GM19023 (cell line): ENCODE results near the gene C1orf198.
"Not testable (repeated sequence)": the region's sequence is repeated elsewhere in the genome, so short reads cannot be mapped to it uniquely, and the experiment has no call there.

Experiments
- ATAC-seq: cut with Tn5 transposase; IDR thresholded peaks from one replicate; pipeline ENCODE4 v1.9.1; 2021; ENCODE audit warnings: mild to moderate bottlenecking, moderate library complexity; ENCODE audit not compliant: unreplicated experiment

The C1orf198 gene

GRCh38 chr1:230861970-230862595 is 6.2 kb downstream of the C1orf198 start:
- ATAC-seq = no peak

GRCh38 chr1:230861489-230861888 is 6.8 kb downstream of the C1orf198 start:
- no peak for ATAC-seq

GRCh38 chr1:230860617-230861384 is 7.5 kb downstream of the C1orf198 start:
- ATAC-seq = no peak

- no peak for ATAC-seq
These were observed 9.2 kb downstream of the C1orf198 start for GRCh38 chr1:230858918-230859729.

- no peak for ATAC-seq
These were observed 10.0 kb downstream of the C1orf198 start for GRCh38 chr1:230858236-230858820.

- ATAC-seq = no peak
These were observed 10.5 kb downstream of the C1orf198 start for GRCh38 chr1:230857822-230858221.

GRCh38 chr1:230857077-230857476 is 11.2 kb downstream of the C1orf198 start:
- no peak for ATAC-seq

GRCh38 chr1:230855886-230856285 is 12.4 kb downstream of the C1orf198 start:
- ATAC-seq = no peak

GRCh38 chr1:230854423-230854822 is 13.9 kb downstream of the C1orf198 start:
- ATAC-seq = no peak

- ATAC-seq = no peak
These were observed 14.6 kb downstream of the C1orf198 start for GRCh38 chr1:230853731-230854130.

- ATAC-seq = no peak
These were observed 15.4 kb downstream of the C1orf198 start for GRCh38 chr1:230852959-230853358.

GRCh38 chr1:230851291-230851691 is 17.0 kb downstream of the C1orf198 start:
- ATAC-seq = no peak

GRCh38 chr1:230850547-230850946 is 17.8 kb downstream of the C1orf198 start:
- ATAC-seq = no peak

GRCh38 chr1:230849451-230850224 is 18.7 kb downstream of the C1orf198 start:
- no peak for ATAC-seq

- ATAC-seq = no peak
These were observed 20.1 kb downstream of the C1orf198 start for GRCh38 chr1:230848235-230848634.

- ATAC-seq = not testable (repeated sequence)
These were observed 23.1 kb downstream of the C1orf198 start for GRCh38 chr1:230845184-230845583.

- ATAC-seq = no peak
These were observed 23.8 kb downstream of the C1orf198 start for GRCh38 chr1:230844561-230844960.

GRCh38 chr1:230843503-230844309 is 24.6 kb downstream of the C1orf198 start:
- ATAC-seq = no peak

- ATAC-seq = no peak
These were observed 25.5 kb downstream of the C1orf198 start for GRCh38 chr1:230842801-230843200.

- ATAC-seq = no peak
These were observed 29.1 kb downstream of the C1orf198 start for GRCh38 chr1:230839173-230839572.
